Smooth muscle cell (in vitro differentiated cells): ENCODE measurements around the gene CLDN14. TPM values are rescaled to one million over a fixed set of nuclear protein-coding genes. Genes with fewer than 3 reads are reported as not detected.

ENCODE experiments used
- DNase-seq: peaks from one replicate; lab custom pipeline; 2025; ENCODE audit not compliant: unreplicated experiment; lab: John Stamatoyannopoulos, UW
- H2AFZ ChIP-seq: fragments of 200-600 bp; sonication (generic); 2 replicates; pipeline ENCODE4 v1.6.0; 2016; ENCODE audit warnings: antibody characterized with exemption, low read depth, mild to moderate bottlenecking
- H3F3A ChIP-seq: fragments of 200-600 bp; sonication (generic); 2 replicates; pipeline ENCODE4 v1.6.0; 2017; ENCODE audit warnings: antibody characterized with exemption, low read depth
- H3K27ac ChIP-seq: fragments of 200-600 bp; sonication (generic); 2 replicates; pipeline ENCODE4 v1.5.1; 2016; ENCODE audit warnings: low read depth, mild to moderate bottlenecking
- H3K27me3 ChIP-seq: fragments of 200-600 bp; sonication (generic); 2 replicates; pipeline ENCODE4 v1.6.1; 2016; ENCODE audit warnings: low read depth, mild to moderate bottlenecking
- H3K36me3 ChIP-seq: fragments of 200-600 bp; sonication (generic); 2 replicates; pipeline ENCODE4 v1.5.1; 2016; ENCODE audit warnings: low read depth
- H3K4me1 ChIP-seq: fragments of 200-600 bp; sonication (generic); 2 replicates; pipeline ENCODE4 v1.5.1; 2016; ENCODE audit warnings: low read depth
- H3K4me2 ChIP-seq: fragments of 200-600 bp; sonication (generic); 2 replicates; pipeline ENCODE4 v1.6.0; 2016; ENCODE audit warnings: mild to moderate bottlenecking
- H3K4me3 ChIP-seq: fragments of 200-600 bp; sonication (generic); 2 replicates; pipeline ENCODE4 v1.5.1; 2016; ENCODE audit warnings: mild to moderate bottlenecking
- H3K79me2 ChIP-seq: fragments of 200-600 bp; sonication (generic); 2 replicates; pipeline ENCODE4 v1.6.0; 2016; ENCODE audit warnings: low read depth, mild to moderate bottlenecking
- H3K9ac ChIP-seq: fragments of 200-600 bp; sonication (generic); 2 replicates; pipeline ENCODE4 v1.6.0; 2016; ENCODE audit warnings: low read depth
- H3K9me3 ChIP-seq: fragments of 200-600 bp; sonication (generic); replicated peaks from 2 replicates; pipeline ENCODE4 v1.5.1; 2016; ENCODE audit warnings: low read depth
- H4K20me1 ChIP-seq: fragments of 200-600 bp; sonication (generic); 2 replicates; pipeline ENCODE4 v1.6.0; 2016; ENCODE audit warnings: low read depth
- CTCF ChIP-seq: fragments of 200-600 bp; sonication (generic); IDR thresholded peaks from 2 replicates; pipeline ENCODE4 v1.5.1; 2017; ENCODE audit warnings: borderline replicate concordance, mild to moderate bottlenecking, antibody characterized with exemption; ENCODE audit not compliant: insufficient read depth, poor library complexity, severe bottlenecking
- WGBS: methylation state at CpG from one replicate; pipeline ENCODE4 v1.1.7; 2016; ENCODE audit warnings: low lambda C conversion rate; 5-methylcytosine and 5-hydroxymethylcytosine counted together
- polyA plus RNA-seq: library from polyadenylated mRNA; unstranded; fragments of >200 nt; fragmentation: Nextera tagmentation; extraction: Ambion mirVana; gene quantifications from 2 replicates; pipeline ENCODE4 v1.2.1, GENCODE V29; 2016
- total RNA-seq: library from RNA; depleted of rRNA; stranded (reverse); fragments of >200 nt; gene quantifications from 2 replicates; pipeline ENCODE4 v1.2.3, GENCODE V29; 2014

Gene CLDN14
- total and polyA plus RNA-seq, 2 experiments from 2014 or later = not detected

GRCh38 chr21:36456729-36457414 is 23.1 kb downstream of the CLDN14 start:
- TF ChIP-seq CTCF = no peak
- no peak overlapping the region for H3K4me3 ChIP-seq
- H3K27me3 ChIP-seq = no peaks in the 10 kb centered on the region
- no peak overlapping the region for H3K27ac ChIP-seq
- H2AFZ ChIP-seq = no peak overlapping the region
- H3K4me1 ChIP-seq = no peaks in the 10 kb centered on the region
- H3K9me3 ChIP-seq = no peaks in the 10 kb centered on the region
- WGBS = 76% methylated on average over 7 of the region's 7 CpGs
- no peaks in the 10 kb centered on the region for H4K20me1 ChIP-seq
- no peak overlapping the region for H3K4me2 ChIP-seq
- no peak for DNase-seq
- H3K36me3 ChIP-seq = no peaks in the 10 kb centered on the region
- no peaks in the 10 kb centered on the region for H3K79me2 ChIP-seq
- H3F3A ChIP-seq = no peaks in the 10 kb centered on the region
- no peak overlapping the region for H3K9ac ChIP-seq

- H3K27ac ChIP-seq = no peak overlapping the region
- H3K9ac ChIP-seq = no peak overlapping the region
- H2AFZ ChIP-seq = no peak overlapping the region
- H3K36me3 ChIP-seq = no peaks in the 10 kb centered on the region
- no peak for TF ChIP-seq CTCF
- H3K4me1 ChIP-seq = no peaks in the 10 kb centered on the region
- H3F3A ChIP-seq = no peaks in the 10 kb centered on the region
- no peak overlapping the region for H3K4me3 ChIP-seq
- H4K20me1 ChIP-seq = no peaks in the 10 kb centered on the region
- WGBS = 85% methylated on average over 4 of the region's 4 CpGs
- H3K27me3 ChIP-seq = no peaks in the 10 kb centered on the region
- no peak overlapping the region for H3K4me2 ChIP-seq
- no peak for DNase-seq
- no peaks in the 10 kb centered on the region for H3K9me3 ChIP-seq
- H3K79me2 ChIP-seq = no peaks in the 10 kb centered on the region
Measured at GRCh38 chr21:36454706-36455105, 25.2 kb downstream of the CLDN14 start.

- Histone ChIP-seq H3F3A (no peaks in the 10 kb centered on the region), H2AFZ (no peak overlapping the region), H3K4me2 (no peak overlapping the region), H3K27me3 (no peaks in the 10 kb centered on the region), H3K27ac (no peak overlapping the region), H3K9ac (no peak overlapping the region), H3K4me3 (no peak overlapping the region), H3K79me2 (no peaks in the 10 kb centered on the region), H3K36me3 (no peaks in the 10 kb centered on the region), H3K4me1 (no peaks in the 10 kb centered on the region), H4K20me1 (no peaks in the 10 kb centered on the region), H3K9me3 (no peaks in the 10 kb centered on the region)
- 78% methylated on average over 4 of the region's 4 CpGs for WGBS
- DNase-seq = no peak
- no peak for TF ChIP-seq CTCF
Measured at GRCh38 chr21:36454093-36454531, 25.8 kb downstream of the CLDN14 start.

- Histone ChIP-seq H3K79me2 (no peaks in the 10 kb centered on the region), H3K36me3 (no peaks in the 10 kb centered on the region), H3K9me3 (no peaks in the 10 kb centered on the region), H3F3A (no peaks in the 10 kb centered on the region), H3K9ac (no peak overlapping the region), H3K27ac (no peak overlapping the region), H3K27me3 (no peaks in the 10 kb centered on the region), H4K20me1 (no peaks in the 10 kb centered on the region), H2AFZ (no peak overlapping the region), H3K4me3 (no peak overlapping the region), H3K4me1 (no peaks in the 10 kb centered on the region), H3K4me2 (no peak overlapping the region)
- no peak for DNase-seq
- no peak for TF ChIP-seq CTCF
- WGBS = 88% methylated on average over 6 of the region's 6 CpGs
Measured at GRCh38 chr21:36452281-36452825, 27.6 kb downstream of the CLDN14 start.
